ENCODE data around the gene TECTB. TPM values are rescaled to one million over a fixed set of nuclear protein-coding genes. Genes with fewer than 3 reads are reported as not detected.

Gene TECTB
- polyA plus RNA-seq, 3 donors = not detected

GRCh38 chr10:112308125-112308502 lies 24.9 kb downstream of the TECTB start:
- DNase-seq = no peak

GRCh38 chr10:112311481-112311880 lies 28.3 kb downstream of the TECTB start:
- DNase-seq = no peak

GRCh38 chr10:112313234-112313633 lies 30.0 kb downstream of the TECTB start:
- DNase-seq = no peak

GRCh38 chr10:112313911-112314310 lies 30.7 kb downstream of the TECTB start:
- DNase-seq = no peak

- peak; percentile 66 for DNase-seq
Observed at GRCh38 chr10:112314822-112315474, 31.7 kb downstream of the TECTB start.

GRCh38 chr10:112327678-112328077 lies 44.5 kb downstream of the TECTB start:
- DNase-seq = no peak

GRCh38 chr10:112330162-112330561 lies 47.0 kb downstream of the TECTB start:
- no peak for DNase-seq

GRCh38 chr10:112330607-112331160 lies 47.5 kb downstream of the TECTB start:
- peak; percentile 10 for DNase-seq

- DNase-seq = no peak
Observed at GRCh38 chr10:112332022-112332421, 48.8 kb downstream of the TECTB start.

GRCh38 chr10:112332509-112333228 lies 49.5 kb downstream of the TECTB start:
- no peak for DNase-seq

- no peak for DNase-seq
Observed at GRCh38 chr10:112333452-112333851, 50.3 kb downstream of the TECTB start.

GRCh38 chr10:112335111-112335867 lies 52.1 kb downstream of the TECTB start:
- no peak for DNase-seq

GRCh38 chr10:112335868-112336265 lies 52.7 kb downstream of the TECTB start:
- no peak for DNase-seq

- DNase-seq = no peak
Observed at GRCh38 chr10:112336556-112337201, 53.5 kb downstream of the TECTB start.

- no peak for DNase-seq
Observed at GRCh38 chr10:112338957-112339356, 55.8 kb downstream of the TECTB start.

GRCh38 chr10:112340601-112341000 lies 57.4 kb downstream of the TECTB start:
- no peak for DNase-seq

GRCh38 chr10:112343056-112343806 lies 60.0 kb downstream of the TECTB start:
- DNase-seq = no peak

GRCh38 chr10:112344261-112344660 lies 61.1 kb downstream of the TECTB start:
- DNase-seq = no peak

GRCh38 chr10:112345202-112345601 lies 62.0 kb downstream of the TECTB start:
- DNase-seq = no peak

GRCh38 chr10:112345743-112346142 lies 62.5 kb downstream of the TECTB start:
- DNase-seq = no peak

- no peak for DNase-seq
Observed at GRCh38 chr10:112346774-112347173, 63.6 kb downstream of the TECTB start.

Data from renal pelvis (tissue), 4 donors.